Stomach (tissue), 9 donors: ENCODE data around the gene PTPRG. TPM values are rescaled to one million over a fixed set of nuclear protein-coding genes. Genes with fewer than 3 reads are reported as not detected.
A peak's percentile ranks its signal among the peaks of the same experiment; 100 is the strongest.

Source experiments
- DNase-seq, 2 donors: peaks; one replicate each; pipeline versions ENCODE4 v3.0.0 to v3.0.0-alpha.2; 2013 to 2019
- H3K27ac ChIP-seq, 5 donors: fragments of 200-600 bp in 4 of 5; sonication (generic) in 4 of 5; one replicate each; pipeline ENCODE4 v1.5.1; 2013 to 2019; ENCODE audit warnings: mild to moderate bottlenecking in 1 of 5, moderate library complexity in 1 of 5
- H3K27me3 ChIP-seq, 3 donors: fragments of 200-600 bp; sonication (generic); one replicate each; pipeline ENCODE4 v1.5.1; 2017 to 2019; ENCODE audit warnings: mixed run types in 1 of 3
- H3K36me3 ChIP-seq, 4 donors: fragments of 200-600 bp; sonication (generic); 1 replicate in 3 of 4; 2 replicates in 1 of 4; pipeline ENCODE4 v1.5.1; 2016 to 2019
- H3K4me1 ChIP-seq, 4 donors: fragments of 200-600 bp; sonication (generic); one replicate each; pipeline ENCODE4 v1.5.1; 2016 to 2019
- H3K4me3 ChIP-seq, 4 donors: fragments of 200-600 bp; sonication (generic) in 3 of 4; one replicate each; pipeline ENCODE4 v1.5.1; 2016 to 2019; ENCODE audit warnings: mild to moderate bottlenecking in 1 of 4
- H3K9me3 ChIP-seq, 4 donors: fragments of 200-600 bp; sonication (generic); one replicate each; pipeline ENCODE4 v1.5.1; 2016 to 2019
- CTCF ChIP-seq, 7 experiments: fragments of 450-650 bp in 4 of 7; fragments of 200-600 bp in 3 of 7; sonication (generic) in 3 of 7; IDR thresholded peaks; one replicate each; pipeline ENCODE4 v1.5.1; 2016 to 2019; ENCODE audit warnings: antibody characterized with exemption in 7 of 7, control low read depth in 2 of 7, mild to moderate bottlenecking in 1 of 7
- EP300 ChIP-seq: sonication (generic); formaldehyde crosslinking; IDR thresholded peaks from one replicate; pipeline ENCODE4 v1.6.1; 2017; ENCODE audit warnings: antibody characterized with exemption
- POLR2A ChIP-seq, 4 donors: fragments of 450-650 bp; IDR thresholded peaks; one replicate each; pipeline ENCODE4 v1.6.1; 2016; ENCODE audit warnings: antibody characterized with exemption in 4 of 4, control low read depth in 2 of 4, mild to moderate bottlenecking in 1 of 4, moderate library complexity in 1 of 4
- POLR2AphosphoS5 ChIP-seq, 3 donors: sonication (generic); formaldehyde crosslinking; IDR thresholded peaks; one replicate each; pipeline ENCODE4 v1.6.1; 2016; ENCODE audit warnings: antibody characterized with exemption in 3 of 3
- WGBS, 5 donors: extraction: QIAGEN DNeasy Blood & Tissue Kit in 3 of 5; methylation state at CpG; one replicate each; pipeline versions ENCODE4 v1.1.5 to v1.1.7; 2013 to 2018; 5-methylcytosine and 5-hydroxymethylcytosine counted together
- intact Hi-C: fragments of 100-400 bp; cut with DNase I; formaldehyde crosslinking; loops from one replicate; pipeline ENCODE4 v1.15.1; 2023; ENCODE audit warnings: low total_unique reads
- polyA plus RNA-seq, 3 donors: library from polyadenylated mRNA; stranded (reverse); fragments of 200-250 nt; gene quantifications; one replicate each; pipeline ENCODE4 v1.2.3, GENCODE V29; 2013
- total RNA-seq, 5 donors: library from RNA; depleted of rRNA; stranded (reverse); fragments of >200 nt; gene quantifications; one replicate each; pipeline versions ENCODE4 v1.1.0 to v1.2.3, GENCODE V29; 2014 to 2016
- donor health status: healthy with polysubstance abuse.
- donor health status: Bipolar disorder and iron deficiency.
- donor health status: healthy.

PTPRG gene
- total and polyA plus RNA-seq, 8 donors = 2.4 to 96.0 (median 22.0) TPM

- TF ChIP-seq CTCF (IDR thresholded peaks at IDR 0.05) (no peak), POLR2AphosphoS5 (IDR thresholded peaks at IDR 0.05) (no peak), EP300 (no peak), POLR2A (IDR thresholded peaks at IDR 0.05) (no peak)
- Histone ChIP-seq H3K4me3 (no peak overlapping the region), H3K27ac (no peak overlapping the region), H3K36me3 (no peaks in the 10 kb centered on the region), H3K9me3 (no peaks in the 10 kb centered on the region), H3K4me1 (no peaks in the 10 kb centered on the region), H3K27me3 (no peaks in the 10 kb centered on the region)
- WGBS, 5 donors = 63 to 74% (median 73%) methylated on average over 2 of the region's 2 CpGs
- peak in 1 of 2 donors; percentile 8 for DNase-seq
- intact Hi-C loops = no loop called here
Measured at GRCh38 chr3:61522626-61523025, 38.7 kb upstream of the PTPRG start.

GRCh38 chr3:61524933-61525332, 36.4 kb upstream of the PTPRG start:
- WGBS, 5 donors = 32 to 63% (median 52%) methylated on average over 4 of the region's 4 CpGs

GRCh38 chr3:61526308-61526707, 35.1 kb upstream of the PTPRG start:
- Histone ChIP-seq H3K9me3 (no peaks in the 10 kb centered on the region), H3K4me1 (no peaks in the 10 kb centered on the region), H3K36me3 (no peaks in the 10 kb centered on the region), H3K27ac (no peak overlapping the region), H3K4me3 (no peak overlapping the region), H3K27me3 (no peaks in the 10 kb centered on the region)
- intact Hi-C loops = no loop called here
- no peak for DNase-seq
- WGBS, 5 donors = 92 to 97% (median 95%) methylated on average over 5 of the region's 5 CpGs
- TF ChIP-seq POLR2AphosphoS5 (IDR thresholded peaks at IDR 0.05) = no peak
- TF ChIP-seq EP300 = no peak
- no peak for TF ChIP-seq POLR2A (IDR thresholded peaks at IDR 0.05)
- no peak for TF ChIP-seq CTCF (IDR thresholded peaks at IDR 0.05)

More at GRCh38 chr3:61524933-61525332, 36.4 kb upstream of the PTPRG start:
- H3K4me3 ChIP-seq = no peak overlapping the region
- H3K36me3 ChIP-seq = no peaks in the 10 kb centered on the region
- H3K27ac ChIP-seq = no peak overlapping the region
- TF ChIP-seq EP300 (no peak), POLR2A (IDR thresholded peaks at IDR 0.05) (no peak), POLR2AphosphoS5 (IDR thresholded peaks at IDR 0.05) (no peak), CTCF (IDR thresholded peaks at IDR 0.05) (no peak)
- H3K4me1 ChIP-seq = no peaks in the 10 kb centered on the region
- intact Hi-C loops = no loop called here
- no peaks in the 10 kb centered on the region for H3K9me3 ChIP-seq
- H3K27me3 ChIP-seq = no peaks in the 10 kb centered on the region
- peak in 1 of 2 donors; percentile 21 for DNase-seq

GRCh38 chr3:61527011-61527410, 34.4 kb upstream of the PTPRG start:
- Histone ChIP-seq H3K36me3 (no peaks in the 10 kb centered on the region), H3K27me3 (no peaks in the 10 kb centered on the region), H3K4me1 (no peaks in the 10 kb centered on the region), H3K4me3 (no peak overlapping the region), H3K9me3 (no peaks in the 10 kb centered on the region), H3K27ac (no peak overlapping the region)
- no peak for TF ChIP-seq CTCF (IDR thresholded peaks at IDR 0.05)
- TF ChIP-seq POLR2AphosphoS5 (IDR thresholded peaks at IDR 0.05) = no peak
- no peak for TF ChIP-seq EP300
- no peak for TF ChIP-seq POLR2A (IDR thresholded peaks at IDR 0.05)
- intact Hi-C loops = no loop called here
- DNase-seq = no peak
- WGBS, 5 donors = 88 to 95% (median 94%) methylated on average over 8 of the region's 8 CpGs
